Mammary epithelial cell (primary cell): Measurements from ENCODE around the gene ACOT13.

ENCODE experiments used
- CTCF ChIP-seq, 2 donors: IDR thresholded peaks in 1 of 2; conservative IDR thresholded peaks in 1 of 2; 2 replicates each; pipeline ENCODE4 v1.5.1; 2011 to 2012; ENCODE audit warnings: inconsistent platforms in 2 of 2, low read length in 2 of 2, mild to moderate bottlenecking in 2 of 2, control low read depth in 1 of 2, low read depth in 1 of 2; ENCODE audit not compliant: insufficient read depth in 1 of 2; ENCODE audit errors: extremely low read depth in 1 of 2
- EZH2 ChIP-seq: IDR thresholded peaks from 2 replicates; pipeline ENCODE4 v1.6.1; 2012; ENCODE audit warnings: low read length, inconsistent platforms, borderline replicate concordance

- TF ChIP-seq CTCF (conservative IDR thresholded peaks at IDR 0.05 in 1 of 2, IDR thresholded peaks at IDR 0.05 in 1 of 2; ENCODE audit: extremely low read depth in 1 of 2, insufficient read depth in 1 of 2, low read depth in 1 of 2, low read length in 2 of 2) (no peak), EZH2 (no peak)
These were observed 46.2 kb upstream of the ACOT13 start for GRCh38 chr6:24620637-24621036.
